ENCODE results near the gene PITPNM3. TPM values are rescaled to one million over a fixed set of nuclear protein-coding genes. Genes with fewer than 3 reads are reported as not detected.

The PITPNM3 gene
- total and polyA plus RNA-seq, 2 donors (not counting 1 experiment from before 2014, with no cell fraction given), result 0.99 to 1.1 TPM

GRCh38 chr17:6536566-6537065 lies 19.7 kb downstream of the PITPNM3 start:
- Histone ChIP-seq H3K4me2 (ENCODE audit: extremely low read depth, insufficient read depth, low read length) (no peak overlapping the region), H3K9ac (ENCODE audit: insufficient read depth, low read length) (no peak overlapping the region), H3K27ac (ENCODE audit: insufficient read depth, low read length) (no peak overlapping the region), H3K36me3 (ENCODE audit: control insufficient read depth, insufficient read depth, low read length) (no peaks in the 10 kb centered on the region), H3K4me1 (ENCODE audit: control insufficient read depth, extremely low read depth, insufficient read depth, low read length) (no peaks in the 10 kb centered on the region), H3K79me2 (ENCODE audit: control insufficient read depth, insufficient read depth, low read length) (no peaks in the 10 kb centered on the region), H3K27me3 (ENCODE audit: control insufficient read depth, insufficient read depth, low read length) (no peaks in the 10 kb centered on the region), H4K20me1 (ENCODE audit: control insufficient read depth, extremely low read depth, insufficient read depth, low read length) (no peaks in the 10 kb centered on the region), H3K4me3 (replicated peaks in 1 of 4; ENCODE audit: control extremely low read depth in 1 of 4, insufficient read depth in 1 of 4, low read depth in 3 of 4, low read length in 4 of 4) (no peak overlapping the region), H3K9me3 (ENCODE audit: control insufficient read depth, insufficient read depth, low read depth, low read length) (no peaks in the 10 kb centered on the region), H2AFZ (ENCODE audit: low read length) (no peak overlapping the region)
- no peak for DNase-seq (ENCODE audit: low read depth in 2 of 2)
- TF ChIP-seq CTCF (conservative IDR thresholded peaks at IDR 0.05 in 1 of 2, IDR thresholded peaks at IDR 0.05 in 1 of 2; ENCODE audit: low read depth in 1 of 2, low read length in 2 of 2), result no peak
- no peak for TF ChIP-seq EZH2 (IDR thresholded peaks at IDR 0.05; ENCODE audit: low read length, missing control alignments)

GRCh38 chr17:6536053-6536452 lies 20.3 kb downstream of the PITPNM3 start:
- H3K27ac ChIP-seq (ENCODE audit: insufficient read depth, low read length), result no peak overlapping the region
- H2AFZ ChIP-seq (ENCODE audit: low read length), result no peak overlapping the region
- no peak for TF ChIP-seq CTCF (conservative IDR thresholded peaks at IDR 0.05 in 1 of 2, IDR thresholded peaks at IDR 0.05 in 1 of 2; ENCODE audit: low read depth in 1 of 2, low read length in 2 of 2)
- no peak for TF ChIP-seq EZH2 (IDR thresholded peaks at IDR 0.05; ENCODE audit: low read length, missing control alignments)
- H3K4me3 ChIP-seq (replicated peaks in 1 of 4; ENCODE audit: control extremely low read depth in 1 of 4, insufficient read depth in 1 of 4, low read depth in 3 of 4, low read length in 4 of 4), result no peak overlapping the region
- H3K4me2 ChIP-seq (ENCODE audit: extremely low read depth, insufficient read depth, low read length), result no peak overlapping the region
- H3K27me3 ChIP-seq (ENCODE audit: control insufficient read depth, insufficient read depth, low read length), result no peaks in the 10 kb centered on the region
- no peaks in the 10 kb centered on the region for H3K36me3 ChIP-seq (ENCODE audit: control insufficient read depth, insufficient read depth, low read length)
- no peaks in the 10 kb centered on the region for H3K79me2 ChIP-seq (ENCODE audit: control insufficient read depth, insufficient read depth, low read length)
- H4K20me1 ChIP-seq (ENCODE audit: control insufficient read depth, extremely low read depth, insufficient read depth, low read length), result no peaks in the 10 kb centered on the region
- no peaks in the 10 kb centered on the region for H3K9me3 ChIP-seq (ENCODE audit: control insufficient read depth, insufficient read depth, low read depth, low read length)
- no peaks in the 10 kb centered on the region for H3K4me1 ChIP-seq (ENCODE audit: control insufficient read depth, extremely low read depth, insufficient read depth, low read length)
- DNase-seq (ENCODE audit: low read depth in 2 of 2), result no peak
- no peak overlapping the region for H3K9ac ChIP-seq (ENCODE audit: insufficient read depth, low read length)

DNA sequence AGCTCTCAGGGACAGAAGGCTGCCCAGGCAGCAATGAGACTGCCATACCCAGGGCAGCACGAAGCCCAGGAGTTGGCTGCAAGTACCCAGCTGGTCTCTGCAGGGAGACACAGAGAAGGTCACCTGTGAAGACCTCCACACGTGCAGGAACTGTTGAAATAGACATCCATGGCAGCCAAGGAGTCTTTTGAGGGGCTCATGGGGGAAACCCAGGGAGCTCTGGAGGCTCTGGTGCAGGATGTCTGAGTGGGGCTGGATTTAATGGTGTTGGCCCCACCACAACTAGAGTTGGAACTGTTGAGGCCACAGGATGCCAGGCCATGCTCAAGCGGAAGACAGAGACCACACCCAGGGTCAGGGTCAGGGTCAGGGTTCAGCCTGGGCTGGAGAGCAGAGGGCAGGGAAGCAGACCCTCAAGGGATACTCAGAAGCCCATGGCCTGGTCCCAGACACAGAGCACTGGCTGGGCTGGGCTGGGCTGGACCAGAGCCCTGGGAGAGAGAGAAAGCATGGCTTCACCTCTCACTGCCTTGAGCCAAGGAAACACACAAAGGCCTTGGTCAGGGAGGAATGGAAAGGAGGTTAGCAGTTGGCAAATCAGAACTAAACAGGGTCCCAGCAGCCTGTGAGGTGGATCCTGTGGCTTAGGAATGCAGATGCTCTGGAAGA lies 21.4 kb downstream of the PITPNM3 start:
- H3K27me3 ChIP-seq (ENCODE audit: control insufficient read depth, insufficient read depth, low read length), result no peaks in the 10 kb centered on the region
- H3K27ac ChIP-seq (ENCODE audit: insufficient read depth, low read length), result no peak overlapping the region
- no peaks in the 10 kb centered on the region for H3K79me2 ChIP-seq (ENCODE audit: control insufficient read depth, insufficient read depth, low read length)
- no peak overlapping the region for H3K9ac ChIP-seq (ENCODE audit: insufficient read depth, low read length)
- no peaks in the 10 kb centered on the region for H3K4me1 ChIP-seq (ENCODE audit: control insufficient read depth, extremely low read depth, insufficient read depth, low read length)
- no peaks in the 10 kb centered on the region for H3K36me3 ChIP-seq (ENCODE audit: control insufficient read depth, insufficient read depth, low read length)
- H4K20me1 ChIP-seq (ENCODE audit: control insufficient read depth, extremely low read depth, insufficient read depth, low read length), result no peaks in the 10 kb centered on the region
- H2AFZ ChIP-seq (ENCODE audit: low read length), result no peak overlapping the region
- H3K9me3 ChIP-seq (ENCODE audit: control insufficient read depth, insufficient read depth, low read depth, low read length), result no peaks in the 10 kb centered on the region
- DNase-seq (ENCODE audit: low read depth in 2 of 2), result no peak
- no peak for TF ChIP-seq EZH2 (IDR thresholded peaks at IDR 0.05; ENCODE audit: low read length, missing control alignments)
- no peak for TF ChIP-seq CTCF (conservative IDR thresholded peaks at IDR 0.05 in 1 of 2, IDR thresholded peaks at IDR 0.05 in 1 of 2; ENCODE audit: low read depth in 1 of 2, low read length in 2 of 2)
- H3K4me2 ChIP-seq (ENCODE audit: extremely low read depth, insufficient read depth, low read length), result no peak overlapping the region
- H3K4me3 ChIP-seq (replicated peaks in 1 of 4; ENCODE audit: control extremely low read depth in 1 of 4, insufficient read depth in 1 of 4, low read depth in 3 of 4, low read length in 4 of 4), result no peak overlapping the region

All from fibroblast of lung (primary cell).